ENCODE data around the gene PNMT. TPM values are rescaled to one million over a fixed set of nuclear protein-coding genes. Genes with fewer than 3 reads are reported as not detected.
A peak's percentile ranks its signal among the peaks of the same experiment; 100 is the strongest.

PNMT gene
- total RNA-seq, 1 donor from 2014 or later: 0.22 TPM

DNA sequence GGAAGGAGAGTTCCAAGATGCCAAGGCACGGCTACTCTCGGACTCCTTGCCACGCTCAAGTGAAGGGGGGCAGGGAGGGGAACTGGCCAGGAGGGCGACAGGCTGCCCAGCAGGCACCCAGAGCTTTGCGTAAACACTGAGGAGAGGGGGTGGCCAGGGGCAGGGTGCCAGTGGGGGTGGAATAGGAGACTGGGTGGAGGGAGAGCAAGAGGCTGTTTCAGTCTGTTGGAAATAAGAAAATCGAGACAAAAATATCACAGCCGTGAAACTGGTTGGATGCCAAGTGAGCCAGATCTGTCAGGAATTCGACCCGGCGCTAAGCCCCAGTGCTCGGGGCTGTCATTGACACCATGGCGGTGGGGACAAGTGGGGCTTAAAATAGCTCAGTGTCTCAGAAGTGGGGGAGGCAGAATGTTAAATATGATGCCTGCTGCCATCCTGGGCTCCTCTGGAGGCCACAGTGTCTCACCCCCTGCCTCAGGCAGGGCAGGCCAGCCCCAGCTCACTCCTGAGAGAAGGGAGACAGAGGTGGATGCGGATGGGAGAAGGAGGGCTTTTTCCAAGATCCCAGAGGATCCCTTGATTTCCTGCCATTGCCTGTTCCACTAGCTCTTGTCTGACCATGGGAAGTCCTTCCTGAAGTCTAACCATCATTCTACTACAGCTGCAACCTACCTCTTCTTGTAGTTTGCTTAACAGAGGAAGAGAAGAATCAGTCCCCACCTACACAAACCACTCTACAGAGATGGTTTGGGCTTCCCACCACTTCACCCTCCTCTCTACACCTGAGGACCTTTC, 9.5 kb downstream of the PNMT start:
- peak overlapping the region; percentile 93 for H3K27ac Mint-ChIP-seq (ENCODE audit: unreplicated experiment)
- H3K36me3 Mint-ChIP-seq (ENCODE audit: low read depth): peaks cover 2% of the 10 kb centered on the region
- no peaks in the 10 kb centered on the region for H3K9me3 Mint-ChIP-seq (ENCODE audit: low read depth)
- no peak for DNase-seq (ENCODE audit: low spot score)
- TF ChIP-seq, protein P1, sequence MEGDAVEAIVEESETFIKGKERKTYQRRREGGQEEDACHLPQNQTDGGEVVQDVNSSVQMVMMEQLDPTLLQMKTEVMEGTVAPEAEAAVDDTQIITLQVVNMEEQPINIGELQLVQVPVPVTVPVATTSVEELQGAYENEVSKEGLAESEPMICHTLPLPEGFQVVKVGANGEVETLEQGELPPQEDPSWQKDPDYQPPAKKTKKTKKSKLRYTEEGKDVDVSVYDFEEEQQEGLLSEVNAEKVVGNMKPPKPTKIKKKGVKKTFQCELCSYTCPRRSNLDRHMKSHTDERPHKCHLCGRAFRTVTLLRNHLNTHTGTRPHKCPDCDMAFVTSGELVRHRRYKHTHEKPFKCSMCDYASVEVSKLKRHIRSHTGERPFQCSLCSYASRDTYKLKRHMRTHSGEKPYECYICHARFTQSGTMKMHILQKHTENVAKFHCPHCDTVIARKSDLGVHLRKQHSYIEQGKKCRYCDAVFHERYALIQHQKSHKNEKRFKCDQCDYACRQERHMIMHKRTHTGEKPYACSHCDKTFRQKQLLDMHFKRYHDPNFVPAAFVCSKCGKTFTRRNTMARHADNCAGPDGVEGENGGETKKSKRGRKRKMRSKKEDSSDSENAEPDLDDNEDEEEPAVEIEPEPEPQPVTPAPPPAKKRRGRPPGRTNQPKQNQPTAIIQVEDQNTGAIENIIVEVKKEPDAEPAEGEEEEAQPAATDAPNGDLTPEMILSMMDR (IDR thresholded peaks at IDR 0.05): no peak
- H3K27me3 Mint-ChIP-seq (ENCODE audit: low read depth): no peaks in the 10 kb centered on the region
- H3K4me3 Mint-ChIP-seq (ENCODE audit: unreplicated experiment): peak overlapping the region; percentile 48
- H3K4me1 Mint-ChIP-seq (ENCODE audit: low read depth): peaks cover 47% of the 10 kb centered on the region

DNA sequence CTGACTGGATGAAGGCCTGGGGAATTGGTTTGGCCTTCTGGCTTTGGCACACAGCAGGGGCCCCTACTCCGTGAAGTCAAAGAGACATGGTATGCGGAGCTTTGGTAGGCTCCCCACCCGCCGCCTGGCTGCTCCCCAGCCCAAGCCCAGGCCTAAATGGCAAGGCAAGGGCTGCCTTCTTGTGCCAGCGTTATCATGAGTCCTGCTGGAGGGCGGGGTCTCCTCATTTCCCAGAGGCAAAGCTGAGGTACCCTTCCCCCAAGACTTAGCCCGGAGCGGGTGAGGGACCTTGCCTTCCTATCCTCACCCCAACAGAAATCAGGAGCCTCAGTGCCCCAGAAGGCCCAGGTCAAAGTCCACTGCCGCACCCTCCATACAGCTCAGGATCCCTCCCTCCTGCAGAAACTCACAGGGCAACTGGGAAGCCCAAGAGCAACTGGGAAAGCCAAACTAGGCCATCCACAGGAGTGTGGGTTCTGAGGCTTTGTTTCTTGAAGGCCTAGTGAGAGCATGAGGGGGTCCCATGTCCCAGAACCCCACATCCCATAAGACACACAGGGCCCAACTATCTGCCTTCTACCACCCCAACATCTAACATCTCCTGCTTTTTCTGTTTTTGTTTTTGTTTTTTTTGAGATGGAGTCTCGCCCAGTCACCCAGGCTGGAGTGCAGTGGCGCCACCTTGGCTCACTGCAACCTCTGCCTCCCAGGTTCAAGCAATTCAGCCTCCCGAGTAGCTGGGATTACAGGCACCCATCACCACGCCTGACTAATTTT, 10.3 kb downstream of the PNMT start:
- no peak overlapping the region for H3K4me3 Mint-ChIP-seq (ENCODE audit: unreplicated experiment)
- peak overlapping the region; percentile 93 for H3K27ac Mint-ChIP-seq (ENCODE audit: unreplicated experiment)
- no peak for DNase-seq (ENCODE audit: low spot score)
- TF ChIP-seq, protein P1 (IDR thresholded peaks at IDR 0.05): peak; percentile 23
- H3K36me3 Mint-ChIP-seq (ENCODE audit: low read depth): peaks cover 6% of the 10 kb centered on the region
- no peaks in the 10 kb centered on the region for H3K9me3 Mint-ChIP-seq (ENCODE audit: low read depth)
- peaks cover 47% of the 10 kb centered on the region for H3K4me1 Mint-ChIP-seq (ENCODE audit: low read depth)
- H3K27me3 Mint-ChIP-seq (ENCODE audit: low read depth): no peaks in the 10 kb centered on the region

DNA sequence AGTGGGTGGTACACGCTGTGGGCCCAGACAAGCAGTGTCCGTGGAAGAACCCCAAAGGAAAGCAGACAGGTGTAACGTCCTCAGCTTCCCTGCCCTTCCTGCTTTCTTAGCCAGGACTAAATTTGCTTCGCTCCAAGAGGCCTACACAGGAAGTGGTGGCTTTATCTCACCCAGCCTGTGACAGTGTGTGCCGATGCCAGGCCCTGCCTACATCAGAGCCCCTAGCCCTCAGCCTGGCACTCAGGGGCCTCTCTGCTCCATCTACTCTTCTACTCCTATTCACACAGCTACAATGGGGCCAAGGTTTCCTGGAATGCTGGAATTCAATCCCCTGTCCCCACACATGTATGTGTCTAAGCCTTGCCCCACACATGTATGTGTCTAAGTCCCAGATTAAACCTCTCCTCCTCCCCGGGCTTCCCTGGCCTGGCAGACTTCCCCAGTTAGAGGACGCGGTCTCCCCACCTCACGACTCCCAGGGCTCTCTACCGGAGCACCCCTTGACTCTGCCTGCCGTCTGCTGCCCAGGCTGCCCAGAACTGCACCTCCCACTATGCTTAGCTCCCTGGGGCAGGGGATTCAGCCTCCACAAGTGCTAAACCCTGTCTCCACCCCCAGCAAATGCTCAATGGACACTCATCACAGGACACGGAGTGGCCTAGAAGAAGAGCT, 11.4 kb downstream of the PNMT start:
- H3K27ac Mint-ChIP-seq (ENCODE audit: unreplicated experiment): peak overlapping the region; percentile 32
- no peaks in the 10 kb centered on the region for H3K9me3 Mint-ChIP-seq (ENCODE audit: low read depth)
- H3K4me3 Mint-ChIP-seq (ENCODE audit: unreplicated experiment): no peak overlapping the region
- no peak for DNase-seq (ENCODE audit: low spot score)
- TF ChIP-seq, protein P1 (IDR thresholded peaks at IDR 0.05): no peak
- no peaks in the 10 kb centered on the region for H3K27me3 Mint-ChIP-seq (ENCODE audit: low read depth)
- H3K36me3 Mint-ChIP-seq (ENCODE audit: low read depth): peaks cover 8% of the 10 kb centered on the region
- H3K4me1 Mint-ChIP-seq (ENCODE audit: low read depth): peaks cover 46% of the 10 kb centered on the region

DNA sequence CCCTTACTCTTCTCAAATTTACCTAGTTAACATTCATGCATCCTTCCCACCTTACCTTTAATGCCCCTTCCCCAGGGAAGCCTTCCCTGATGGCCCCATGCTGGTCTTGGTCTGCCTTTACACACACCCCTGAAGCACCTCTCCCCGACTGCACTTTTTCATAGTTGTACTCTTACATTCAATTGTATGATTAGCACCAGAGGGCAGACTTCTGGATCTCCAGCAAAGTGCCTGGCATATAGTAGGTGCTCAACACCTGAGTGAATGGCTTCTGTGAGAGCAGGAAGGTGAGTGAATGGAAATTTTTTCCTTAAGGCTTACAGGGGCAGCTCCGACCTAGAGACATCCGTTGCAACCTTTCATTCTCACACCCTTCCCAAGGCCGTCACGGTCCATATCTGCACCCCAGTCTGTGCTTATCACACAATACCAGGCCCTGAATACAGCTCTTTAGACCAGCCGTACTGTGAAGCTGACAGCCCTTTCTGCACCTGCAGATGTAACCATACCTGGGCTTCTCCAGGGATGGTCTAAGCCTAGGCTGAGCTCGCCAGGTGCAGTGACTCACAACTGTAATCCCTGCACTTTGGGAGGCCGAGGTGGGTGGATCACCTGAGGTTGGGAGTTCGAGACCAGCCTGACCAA, 15.2 kb downstream of the PNMT start:
- H3K27me3 Mint-ChIP-seq (ENCODE audit: low read depth): no peaks in the 10 kb centered on the region
- TF ChIP-seq, protein P1 (IDR thresholded peaks at IDR 0.05): no peak
- H3K9me3 Mint-ChIP-seq (ENCODE audit: low read depth): no peaks in the 10 kb centered on the region
- H3K27ac Mint-ChIP-seq (ENCODE audit: unreplicated experiment): no peak overlapping the region
- peaks cover 22% of the 10 kb centered on the region for H3K4me1 Mint-ChIP-seq (ENCODE audit: low read depth)
- no peak for DNase-seq (ENCODE audit: low spot score)
- H3K36me3 Mint-ChIP-seq (ENCODE audit: low read depth): peaks cover 12% of the 10 kb centered on the region
- no peak overlapping the region for H3K4me3 Mint-ChIP-seq (ENCODE audit: unreplicated experiment)
